Brain microvascular endothelial cell (primary cell): ENCODE results near the gene SLC1A6.

Source experiments
- DNase-seq: peaks from one replicate; pipeline ENCODE4 v3.0.0-alpha.2; 2020
- H3K27ac ChIP-seq: fragments of 250-450 bp; sonication (Bioruptor Pico); 2 replicates; pipeline ENCODE4 v1.5.1; 2020; ENCODE audit warnings: mild to moderate bottlenecking, moderate library complexity
- H3K27me3 ChIP-seq: fragments of 250-450 bp; sonication (Bioruptor Pico); replicated peaks from 2 replicates; pipeline ENCODE4 v1.5.1; 2020; ENCODE audit warnings: mild to moderate bottlenecking
- H3K36me3 ChIP-seq: fragments of 250-450 bp; sonication (Bioruptor Pico); replicated peaks from 2 replicates; pipeline ENCODE4 v1.5.1; 2020; ENCODE audit warnings: mild to moderate bottlenecking
- H3K4me3 ChIP-seq: 2 replicates; pipeline ENCODE4 v1.5.1; 2011; ENCODE audit warnings: low read depth, mild to moderate bottlenecking, control low read depth, low read length, moderate library complexity
- in situ Hi-C: cut with HindIII; loops from 2 replicates; pipeline ENCODE4 v1.10.0; 2017; ENCODE audit warnings: low sequenced_read_pairs, low pct_ligation_motif_present
- TF ChIP-seq, protein P1 (sequence below): IDR thresholded peaks from 2 replicates; pipeline ENCODE4 v1.5.1; 2011; ENCODE audit warnings: low read depth, mild to moderate bottlenecking, moderate library complexity, low read length, control low read depth, inconsistent platforms; ENCODE audit errors: missing control alignments

SLC1A6 gene

DNA sequence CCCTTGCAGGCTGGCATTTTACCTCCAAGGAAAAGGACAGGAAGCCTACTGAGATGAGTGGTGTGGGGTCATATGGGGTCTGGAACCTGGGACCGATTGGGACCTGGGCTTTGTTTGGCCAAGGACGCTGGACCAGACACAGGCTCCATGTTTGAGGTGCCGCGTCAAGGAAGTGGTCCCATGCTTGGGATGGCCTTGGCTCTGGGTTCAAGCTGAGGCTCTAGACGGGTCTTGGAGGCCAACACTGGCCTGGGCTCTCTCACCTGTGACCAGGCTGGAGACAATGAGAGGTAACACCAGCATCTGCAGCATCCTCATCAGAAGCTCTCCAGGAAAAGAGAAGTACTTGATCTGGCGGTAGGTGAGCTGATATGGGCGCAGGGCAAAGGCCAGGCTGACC lies 8.2 kb downstream of the SLC1A6 start:
- H3K36me3 ChIP-seq, result no peaks in the 10 kb centered on the region
- H3K4me3 ChIP-seq, result no peak overlapping the region
- H3K27me3 ChIP-seq, result no peaks in the 10 kb centered on the region
- no peak for DNase-seq
- TF ChIP-seq, protein P1, sequence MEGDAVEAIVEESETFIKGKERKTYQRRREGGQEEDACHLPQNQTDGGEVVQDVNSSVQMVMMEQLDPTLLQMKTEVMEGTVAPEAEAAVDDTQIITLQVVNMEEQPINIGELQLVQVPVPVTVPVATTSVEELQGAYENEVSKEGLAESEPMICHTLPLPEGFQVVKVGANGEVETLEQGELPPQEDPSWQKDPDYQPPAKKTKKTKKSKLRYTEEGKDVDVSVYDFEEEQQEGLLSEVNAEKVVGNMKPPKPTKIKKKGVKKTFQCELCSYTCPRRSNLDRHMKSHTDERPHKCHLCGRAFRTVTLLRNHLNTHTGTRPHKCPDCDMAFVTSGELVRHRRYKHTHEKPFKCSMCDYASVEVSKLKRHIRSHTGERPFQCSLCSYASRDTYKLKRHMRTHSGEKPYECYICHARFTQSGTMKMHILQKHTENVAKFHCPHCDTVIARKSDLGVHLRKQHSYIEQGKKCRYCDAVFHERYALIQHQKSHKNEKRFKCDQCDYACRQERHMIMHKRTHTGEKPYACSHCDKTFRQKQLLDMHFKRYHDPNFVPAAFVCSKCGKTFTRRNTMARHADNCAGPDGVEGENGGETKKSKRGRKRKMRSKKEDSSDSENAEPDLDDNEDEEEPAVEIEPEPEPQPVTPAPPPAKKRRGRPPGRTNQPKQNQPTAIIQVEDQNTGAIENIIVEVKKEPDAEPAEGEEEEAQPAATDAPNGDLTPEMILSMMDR, result no peak
- H3K27ac ChIP-seq, result no peak overlapping the region
- in situ Hi-C loops, result no loop called here

DNA sequence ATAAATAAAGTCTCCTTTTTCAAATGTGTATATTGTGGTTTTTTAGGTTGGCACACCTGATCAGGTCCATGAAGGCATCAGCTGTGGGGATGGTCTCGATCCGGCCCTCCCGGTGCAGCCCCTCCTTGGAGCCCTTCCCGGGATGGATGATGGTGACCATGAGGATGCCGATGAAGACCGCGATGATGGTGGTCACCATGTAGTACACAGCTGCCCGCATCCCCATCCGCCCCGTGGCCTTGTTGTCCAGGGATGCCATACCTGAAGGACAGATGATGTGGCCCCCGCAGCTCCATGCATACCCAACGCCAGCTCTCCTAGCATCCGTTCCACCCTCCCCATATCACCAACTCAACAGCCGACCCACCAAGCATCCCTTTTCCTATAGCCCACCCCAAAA lies 11.4 kb downstream of the SLC1A6 start:
- TF ChIP-seq, protein P1, result no peak
- no peak overlapping the region for H3K4me3 ChIP-seq
- H3K27ac ChIP-seq, result no peak overlapping the region
- in situ Hi-C loops, result no loop called here
- DNase-seq, result no peak
- no peaks in the 10 kb centered on the region for H3K36me3 ChIP-seq
- H3K27me3 ChIP-seq, result no peaks in the 10 kb centered on the region

DNA sequence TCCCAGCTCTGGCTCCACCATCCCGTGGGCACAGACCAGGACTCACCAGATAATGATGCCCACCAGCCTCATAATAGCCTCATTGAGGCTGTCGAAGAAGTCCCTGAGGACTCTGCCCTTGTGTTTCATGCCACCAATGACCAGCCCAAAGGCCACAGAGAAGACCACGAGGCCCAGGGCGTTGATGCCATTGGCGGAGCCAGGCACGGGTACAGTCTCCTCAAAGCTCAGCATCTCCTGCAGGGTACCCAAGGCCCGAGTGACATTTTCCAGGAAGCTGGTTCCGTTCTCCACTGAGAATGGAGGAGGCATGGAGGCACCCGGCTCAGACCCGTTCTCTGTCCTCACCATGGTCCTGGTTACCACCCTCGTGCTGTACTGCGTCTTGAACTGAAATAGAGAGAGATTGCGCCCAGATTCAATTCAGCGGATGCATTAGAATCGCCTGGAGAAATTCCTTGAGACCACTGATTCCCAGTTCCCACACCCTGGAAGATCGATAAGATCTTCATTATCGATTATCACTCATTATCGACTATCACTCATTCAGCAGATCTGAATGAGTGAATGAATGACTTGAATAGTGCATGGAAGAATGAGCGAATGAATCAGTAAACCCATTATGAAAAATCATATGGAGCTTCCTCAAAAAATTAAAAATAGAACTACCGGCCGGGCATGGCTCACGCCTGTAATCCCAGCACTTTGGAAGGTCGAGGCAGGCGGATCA lies 17.5 kb downstream of the SLC1A6 start:
- Histone ChIP-seq H3K27me3 (no peaks in the 10 kb centered on the region), H3K27ac (no peak overlapping the region), H3K36me3 (no peaks in the 10 kb centered on the region), H3K4me3 (no peak overlapping the region)
- in situ Hi-C loops, result no loop called here
- TF ChIP-seq, protein P1, result no peak
- no peak for DNase-seq

DNA sequence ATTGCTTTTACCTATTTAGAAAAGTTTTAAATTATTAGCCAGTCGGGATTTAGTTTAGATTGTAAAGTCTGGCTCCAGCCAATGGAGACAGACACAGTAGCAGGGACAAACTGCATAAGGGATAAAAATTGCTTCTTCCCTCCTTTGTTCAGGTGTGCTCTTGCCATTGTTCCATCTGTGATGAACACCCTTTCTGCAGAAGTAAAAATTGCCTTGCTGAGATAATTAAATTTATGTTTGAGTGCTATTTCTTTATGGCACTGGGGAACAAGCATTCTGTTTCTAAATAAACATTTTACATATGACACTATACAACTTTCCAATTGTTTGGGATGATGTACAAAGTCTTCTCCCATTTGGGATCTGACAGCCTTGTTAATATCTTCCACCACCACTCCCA lies 20.4 kb downstream of the SLC1A6 start:
- Histone ChIP-seq H3K27ac (no peak overlapping the region), H3K36me3 (no peaks in the 10 kb centered on the region), H3K27me3 (no peaks in the 10 kb centered on the region), H3K4me3 (no peak overlapping the region)
- in situ Hi-C loops, result no loop called here
- no peak for DNase-seq
- TF ChIP-seq, protein P1, result no peak

DNA sequence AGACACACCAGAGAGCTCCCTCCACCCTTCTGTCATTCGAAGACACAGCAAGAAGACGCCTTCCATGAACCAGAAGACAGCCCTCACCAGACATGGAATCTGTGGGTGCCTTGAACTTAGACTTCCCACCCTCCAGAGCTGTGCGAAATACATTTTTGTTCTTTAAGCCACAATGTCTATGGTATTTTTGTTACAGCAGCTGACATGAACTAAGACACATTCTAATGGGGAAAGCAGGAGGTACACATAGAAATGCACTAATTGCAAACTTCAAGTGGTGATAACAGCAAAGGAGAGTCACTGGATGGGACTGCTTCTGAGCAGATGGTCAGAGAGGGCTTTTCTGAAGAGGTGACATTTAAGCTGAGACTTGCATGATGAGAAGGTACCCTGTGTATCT lies 22.2 kb downstream of the SLC1A6 start:
- Histone ChIP-seq H3K4me3 (no peak overlapping the region), H3K27ac (no peak overlapping the region), H3K36me3 (no peaks in the 10 kb centered on the region), H3K27me3 (no peaks in the 10 kb centered on the region)
- in situ Hi-C loops, result no loop called here
- DNase-seq, result no peak
- TF ChIP-seq, protein P1, result no peak
